Neuronal stem cell (in vitro differentiated cells): ENCODE results near the gene DZIP1L.
A peak's percentile ranks its signal among the peaks of the same experiment; 100 is the strongest.

ENCODE experiments used
- DNase-seq: peaks from one replicate; pipeline ENCODE4 v3.0.0-alpha.2; 2013; ENCODE audit warnings: low spot score
- H2AFZ ChIP-seq: one replicate; pipeline ENCODE4 v1.6.1; 2013; ENCODE audit warnings: mild to moderate bottlenecking, low read length, inconsistent platforms
- H2AK5ac ChIP-seq: 2 replicates; pipeline ENCODE4 v1.6.1; 2013; ENCODE audit warnings: low read depth, mild to moderate bottlenecking, inconsistent platforms, low read length, moderate library complexity, mixed read lengths
- H2BK120ac ChIP-seq: 2 replicates; pipeline ENCODE4 v1.6.1; 2013; ENCODE audit warnings: low read depth, mild to moderate bottlenecking, inconsistent platforms, low read length, moderate library complexity, mixed read lengths
- H2BK12ac ChIP-seq: one replicate; pipeline ENCODE4 v1.6.1; 2013; ENCODE audit warnings: low read length, inconsistent platforms
- H2BK15ac ChIP-seq: 2 replicates; pipeline ENCODE4 v1.6.1; 2013; ENCODE audit warnings: mild to moderate bottlenecking, low read length, inconsistent platforms, mixed read lengths
- H2BK5ac ChIP-seq: one replicate; pipeline ENCODE4 v1.6.1; 2013; ENCODE audit warnings: inconsistent platforms, mild to moderate bottlenecking, low read length, moderate library complexity
- H3K14ac ChIP-seq: one replicate; pipeline ENCODE4 v1.6.1; 2013; ENCODE audit warnings: low read length, inconsistent platforms
- H3K18ac ChIP-seq: 2 replicates; pipeline ENCODE4 v1.6.1; 2013; ENCODE audit warnings: low read length, inconsistent platforms
- H3K23ac ChIP-seq: 2 replicates; pipeline ENCODE4 v1.6.1; 2013; ENCODE audit warnings: low read depth, mild to moderate bottlenecking, mixed read lengths, low read length, inconsistent platforms; ENCODE audit not compliant: poor library complexity
- H3K27ac ChIP-seq: replicated peaks from 3 replicates; pipeline ENCODE4 v1.5.1; 2013; ENCODE audit warnings: low read length, inconsistent platforms
- H3K27me3 ChIP-seq, 3 experiments: 2 replicates each; pipeline ENCODE4 v1.6.1; 2013; ENCODE audit warnings: low read length in 3 of 3, mild to moderate bottlenecking in 2 of 3, inconsistent platforms in 1 of 3, low read depth in 1 of 3, mixed read lengths in 1 of 3, moderate library complexity in 1 of 3; ENCODE audit not compliant: control insufficient read depth in 3 of 3, insufficient read depth in 3 of 3
- H3K36me3 ChIP-seq, 2 donors: replicated peaks in 1 of 2; 2 replicates each; pipeline ENCODE4 v1.6.1; 2013; ENCODE audit warnings: low read length in 2 of 2; ENCODE audit not compliant: control insufficient read depth in 2 of 2, insufficient read depth in 2 of 2
- H3K4ac ChIP-seq: 2 replicates; pipeline ENCODE4 v1.6.1; 2013; ENCODE audit warnings: inconsistent platforms, mild to moderate bottlenecking, low read length, moderate library complexity
- H3K4me1 ChIP-seq, 2 donors: 1 replicate in 1 of 2; 2 replicates in 1 of 2; pipeline ENCODE4 v1.6.1; 2013; ENCODE audit warnings: low read length in 2 of 2, low read depth in 1 of 2; ENCODE audit not compliant: control insufficient read depth in 2 of 2, insufficient read depth in 1 of 2
- H3K4me2 ChIP-seq: one replicate; pipeline ENCODE4 v1.6.1; 2013; ENCODE audit warnings: mild to moderate bottlenecking, low read length, inconsistent platforms; ENCODE audit not compliant: insufficient read depth, poor library complexity, severe bottlenecking
- H3K4me3 ChIP-seq, 2 donors: 2 replicates each; pipeline ENCODE4 v1.5.1; 2013; ENCODE audit warnings: low read length in 2 of 2, mild to moderate bottlenecking in 2 of 2, inconsistent platforms in 1 of 2, moderate library complexity in 1 of 2
- H3K79me1 ChIP-seq: one replicate; pipeline ENCODE4 v1.6.1; 2013; ENCODE audit warnings: low read depth, mild to moderate bottlenecking, inconsistent platforms, low read length, moderate library complexity
- H3K9ac ChIP-seq: one replicate; pipeline ENCODE4 v1.6.1; 2013; ENCODE audit warnings: mild to moderate bottlenecking, low read depth, low read length, inconsistent platforms; ENCODE audit not compliant: poor library complexity
- H3K9me3 ChIP-seq, 2 donors: replicated peaks in 1 of 2; 2 replicates each; pipeline versions ENCODE3 to v1.6.1; 2013; ENCODE audit warnings: low read length in 2 of 2, mild to moderate bottlenecking in 2 of 2, inconsistent platforms in 1 of 2, low read depth in 1 of 2, mixed read lengths in 1 of 2, moderate library complexity in 1 of 2; ENCODE audit not compliant: control insufficient read depth in 2 of 2, insufficient read depth in 1 of 2
- H4K8ac ChIP-seq: one replicate; pipeline ENCODE4 v1.6.1; 2013; ENCODE audit warnings: low read depth, mild to moderate bottlenecking, inconsistent platforms, low read length, moderate library complexity
- H4K91ac ChIP-seq: one replicate; pipeline ENCODE4 v1.6.1; 2013; ENCODE audit warnings: low read length, low read depth, mild to moderate bottlenecking, inconsistent platforms; ENCODE audit not compliant: poor library complexity
- WGBS, 2 donors: extraction: QIAGEN DNeasy Blood & Tissue Kit; methylation state at CpG; one replicate each; pipeline ENCODE4 v1.1.7; 2013; ENCODE audit warnings: missing lambda C conversion rate in 2 of 2, mixed read lengths in 1 of 2; ENCODE audit not compliant: insufficient read length in 2 of 2, insufficient replicate concordance in 1 of 2; ENCODE audit errors: extremely low coverage in 2 of 2; 5-methylcytosine and 5-hydroxymethylcytosine counted together

The DZIP1L gene

GRCh38 chr3:138132239-138132638 lies 16.8 kb upstream of the DZIP1L start, which contains the start of gene A4GNT:
Gene A4GNT, minus strand, starts transcription at chr3:138132390. Its CDS starts 1,134 bp downstream, at chr3:138131256.
- no peak for DNase-seq
- H3K79me1 ChIP-seq, result no peaks in the 10 kb centered on the region
- H2AFZ ChIP-seq, result no peak within 1 kb of the TSS
- no peak within 1 kb of the TSS for H2BK15ac ChIP-seq
- no peaks in the 10 kb centered on the region for H3K9me3 ChIP-seq
- no peaks in the 10 kb centered on the region for H3K36me3 ChIP-seq
- no peak within 1 kb of the TSS for H3K18ac ChIP-seq
- H3K27ac ChIP-seq, result no peak within 1 kb of the TSS
- H4K91ac ChIP-seq, result no peak within 1 kb of the TSS
- no peak within 1 kb of the TSS for H2AK5ac ChIP-seq
- no peak within 1 kb of the TSS for H4K8ac ChIP-seq
- no peak within 1 kb of the TSS for H2BK5ac ChIP-seq
- no peak within 1 kb of the TSS for H3K4me2 ChIP-seq
- no CpG with 5 or more reads among the region's 1 CpG for WGBS, 2 donors
- no peak within 1 kb of the TSS for H3K4ac ChIP-seq
- peaks cover 0 to 29% (median 0%) of the 10 kb centered on the region in 3 experiments for H3K27me3 ChIP-seq
- no peak within 1 kb of the TSS for H2BK120ac ChIP-seq
- no peak within 1 kb of the TSS for H3K23ac ChIP-seq
- no peak within 1 kb of the TSS for H3K9ac ChIP-seq
- H3K14ac ChIP-seq, result no peak within 1 kb of the TSS
- no peak within 1 kb of the TSS for H3K4me3 ChIP-seq
- H2BK12ac ChIP-seq, result no peak within 1 kb of the TSS
- H3K4me1 ChIP-seq, result peaks cover 0 to 1% of the 10 kb centered on the region in 2 donors

GRCh38 chr3:138127636-138128365 lies 12.4 kb upstream of the DZIP1L start:
- Histone ChIP-seq H3K79me1 (no peaks in the 10 kb centered on the region), H3K9me3 (peaks cover 0 to 6% of the 10 kb centered on the region in 2 donors), H3K36me3 (no peaks in the 10 kb centered on the region), H3K9ac (no peak overlapping the region), H3K23ac (no peak overlapping the region), H3K27me3 (peaks cover 0 to 25% (median 0%) of the 10 kb centered on the region in 3 experiments), H3K4me1 (no peaks in the 10 kb centered on the region), H2AFZ (no peak overlapping the region), H3K27ac (no peak overlapping the region), H4K8ac (no peak overlapping the region), H3K14ac (no peak overlapping the region), H4K91ac (no peak overlapping the region), H3K4me2 (no peak overlapping the region), H3K4ac (no peak overlapping the region), H3K4me3 (no peak overlapping the region), H2BK120ac (no peak overlapping the region), H2BK5ac (no peak overlapping the region), H3K18ac (no peak overlapping the region), H2BK12ac (no peak overlapping the region), H2BK15ac (no peak overlapping the region), H2AK5ac (no peak overlapping the region)
- DNase-seq, result no peak
- no CpG with 5 or more reads among the region's 1 CpG for WGBS, 2 donors

- Histone ChIP-seq H4K8ac (no peak overlapping the region), H2BK120ac (no peak overlapping the region), H3K27me3 (peaks cover 0 to 11% (median 0%) of the 10 kb centered on the region in 3 experiments), H3K18ac (no peak overlapping the region), H2BK5ac (no peak overlapping the region), H3K9ac (no peak overlapping the region), H2AFZ (peak overlapping the region; percentile 27), H3K9me3 (peaks cover 0 to 6% of the 10 kb centered on the region in 2 donors), H3K36me3 (no peaks in the 10 kb centered on the region), H4K91ac (no peak overlapping the region), H3K79me1 (no peaks in the 10 kb centered on the region), H3K14ac (no peak overlapping the region), H3K23ac (no peak overlapping the region), H3K4me2 (no peak overlapping the region), H2BK15ac (no peak overlapping the region), H2AK5ac (no peak overlapping the region), H3K4me1 (no peaks in the 10 kb centered on the region), H2BK12ac (no peak overlapping the region), H3K4ac (no peak overlapping the region), H3K4me3 (no peak overlapping the region), H3K27ac (no peak overlapping the region)
- WGBS, 2 donors, result no CpG with 5 or more reads among the region's 5 CpGs
- DNase-seq, result no peak
Observed at GRCh38 chr3:138125548-138126221, 10.3 kb upstream of the DZIP1L start.

GRCh38 chr3:138124706-138125355 lies 9.4 kb upstream of the DZIP1L start:
- Histone ChIP-seq H4K8ac (no peak overlapping the region), H3K4me1 (no peaks in the 10 kb centered on the region), H3K27me3 (peaks cover 0 to 9% (median 0%) of the 10 kb centered on the region in 3 experiments), H3K27ac (no peak overlapping the region), H3K79me1 (no peaks in the 10 kb centered on the region), H3K23ac (peak overlapping the region; percentile 9), H2BK15ac (no peak overlapping the region), H4K91ac (no peak overlapping the region), H3K14ac (no peak overlapping the region), H2BK120ac (no peak overlapping the region), H3K9ac (no peak overlapping the region), H3K36me3 (no peaks in the 10 kb centered on the region), H3K9me3 (peaks cover 0 to 6% of the 10 kb centered on the region in 2 donors), H3K4me3 (no peak overlapping the region), H3K4me2 (no peak overlapping the region), H2AK5ac (no peak overlapping the region), H2BK5ac (no peak overlapping the region), H3K18ac (peak overlapping the region; percentile 52), H3K4ac (no peak overlapping the region), H2AFZ (no peak overlapping the region), H2BK12ac (no peak overlapping the region)
- WGBS, 2 donors, result no CpG with 5 or more reads among the region's 10 CpGs
- DNase-seq, result no peak
